Mucosa of gallbladder (tissue), 1 donor: ENCODE measurements around the gene RAB3GAP1. TPM values are rescaled to one million over a fixed set of nuclear protein-coding genes. Genes with fewer than 3 reads are reported as not detected.
"Not testable (repeated sequence)": the region's sequence is repeated elsewhere in the genome, so short reads cannot be mapped to it uniquely, and the experiment has no call there.

Experiments used
- DNase-seq: peaks from one replicate; pipeline ENCODE4 v3.0.0-alpha.2; 2020; ENCODE audit warnings: low spot score
- total RNA-seq: library from RNA; stranded (reverse); gene quantifications from one replicate; pipeline ENCODE4 v1.2.1, GENCODE V29; 2021
- donor health status: DM: no; HTN: no; CAD: no.

RAB3GAP1 gene
- total RNA-seq: 45.6 TPM

- DNase-seq: peak; percentile 79
Measured at GRCh38 chr2:135052042-135052876, at the start of gene RAB3GAP1. Gene RAB3GAP1, plus strand, starts transcription at chr2:135052292. Its CDS starts 16 bp downstream, at chr2:135052308.

DNA sequence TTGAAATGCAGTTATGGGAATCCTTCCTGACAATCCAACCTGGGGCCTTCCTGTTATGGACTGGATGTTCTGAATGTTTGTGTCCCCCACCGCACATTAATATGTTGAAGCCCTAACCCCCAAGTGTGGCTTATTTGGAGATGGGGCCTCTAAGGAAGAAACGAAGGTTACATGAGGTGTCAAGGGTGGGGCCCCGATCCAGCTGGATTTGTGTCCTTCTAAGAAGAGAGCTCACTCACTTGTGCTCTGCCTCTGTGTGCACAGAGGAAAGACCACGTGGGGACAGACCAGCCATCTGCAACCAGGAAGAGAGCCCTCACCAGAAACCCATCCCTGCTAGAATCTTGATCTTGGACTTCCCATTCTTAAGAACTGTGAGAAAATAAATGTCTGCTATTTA is 49.3 kb upstream of the RAB3GAP1 start:
- no peak for DNase-seq

- DNase-seq: peak; percentile 69
Measured at GRCh38 chr2:135004005-135004746, 47.9 kb upstream of the RAB3GAP1 start.

DNA sequence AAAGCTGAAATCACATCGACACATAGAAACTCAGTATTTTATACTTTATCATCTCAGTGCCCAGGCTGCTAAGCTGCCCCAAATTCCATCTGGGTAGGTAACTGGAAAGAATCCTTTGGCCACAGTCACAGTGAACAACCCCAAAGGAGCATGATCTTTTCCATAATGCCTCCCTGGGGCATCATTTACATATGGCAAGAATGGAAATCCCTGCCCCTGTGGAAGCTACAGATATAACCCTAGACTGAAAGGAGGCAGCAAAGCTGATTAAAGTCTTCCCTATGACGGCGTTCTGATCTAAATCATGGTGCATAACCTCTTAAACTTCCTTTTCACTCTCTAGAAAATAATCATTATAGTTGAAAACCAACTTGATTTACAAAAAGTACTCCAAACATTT is 46.3 kb upstream of the RAB3GAP1 start:
- DNase-seq: no peak

GRCh38 chr2:135009339-135009738 is 42.8 kb upstream of the RAB3GAP1 start:
- DNase-seq: no peak

- DNase-seq: no peak
Measured at GRCh38 chr2:135010200-135010942, 41.7 kb upstream of the RAB3GAP1 start.

GRCh38 chr2:135011633-135012032 is 40.5 kb upstream of the RAB3GAP1 start:
- peak; percentile 2 for DNase-seq

GRCh38 chr2:135021618-135022017 is 30.5 kb upstream of the RAB3GAP1 start:
- no peak for DNase-seq

DNA sequence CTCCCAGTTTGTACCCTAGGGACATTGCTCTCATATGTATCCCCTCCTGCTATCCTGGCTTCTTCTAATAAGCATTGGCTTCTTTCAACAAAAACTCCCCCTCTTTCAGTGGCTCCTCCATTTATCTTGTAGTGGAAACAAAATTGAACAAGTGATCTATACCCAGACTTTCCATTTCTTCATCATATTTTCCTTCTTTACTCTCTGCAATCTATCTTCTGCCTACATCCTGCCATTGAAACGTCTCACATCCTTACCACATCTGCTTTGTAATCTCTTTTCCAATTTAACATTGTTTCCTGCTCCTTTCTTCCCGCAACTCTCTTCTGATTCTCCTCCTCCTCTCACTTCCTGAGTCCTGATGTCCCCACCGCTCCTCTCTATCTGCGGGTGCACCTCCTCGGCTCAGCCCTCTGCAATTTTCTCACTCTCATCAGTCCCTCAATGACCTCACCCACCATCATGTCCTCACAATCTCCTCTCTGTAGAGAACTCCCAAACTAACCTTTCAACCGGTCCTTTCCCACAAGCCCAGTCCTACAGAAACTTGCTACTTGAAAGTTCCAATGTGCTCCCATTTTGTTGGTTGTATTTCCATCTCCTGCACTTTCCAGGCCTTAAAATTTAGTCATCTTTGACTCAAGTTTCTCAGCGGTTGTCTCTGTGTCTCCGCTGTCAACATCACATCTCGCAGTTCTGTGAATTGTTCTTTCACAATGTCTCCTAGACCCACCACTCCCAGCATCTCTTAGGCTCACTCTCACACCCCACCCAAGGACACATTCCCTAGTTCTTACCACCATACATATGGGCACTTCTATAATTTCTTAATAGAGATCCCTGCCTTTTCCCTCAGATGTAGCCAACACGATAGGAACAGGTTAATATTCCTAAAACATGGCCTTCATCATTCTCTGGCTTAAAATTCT is 28.9 kb upstream of the RAB3GAP1 start:
- DNase-seq: no peak

- no peak for DNase-seq
Measured at GRCh38 chr2:135023886-135024485, 28.1 kb upstream of the RAB3GAP1 start.

DNA sequence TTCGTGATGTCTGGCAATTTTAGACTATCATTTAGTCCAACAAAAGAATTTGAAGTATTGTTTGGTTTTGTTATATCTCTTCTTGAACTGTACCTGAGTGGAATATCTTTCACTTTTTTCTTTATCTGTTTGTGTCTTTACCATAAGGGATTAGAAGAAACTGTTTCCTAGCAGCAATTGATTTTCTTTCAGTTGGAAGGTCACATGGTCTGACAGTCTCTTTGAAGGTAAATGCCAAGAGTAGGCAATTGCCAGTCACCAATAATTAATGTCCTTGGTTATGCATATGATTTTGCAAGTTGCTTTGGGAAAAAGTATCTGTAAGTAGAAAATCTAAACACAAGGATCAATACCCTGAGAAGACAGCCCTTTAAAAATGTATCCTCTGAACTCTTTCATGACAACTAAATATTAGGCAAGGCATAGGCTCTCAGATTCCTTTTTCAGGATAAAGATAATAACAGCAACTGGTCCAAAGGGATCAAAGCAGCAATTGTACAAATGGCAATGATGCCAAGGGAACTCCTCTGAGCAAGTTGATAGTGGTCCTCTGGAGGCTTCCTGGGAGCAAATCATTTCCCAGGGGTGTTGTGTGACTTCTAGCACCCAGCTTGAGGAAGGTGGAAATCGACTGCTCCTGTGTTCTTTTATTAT is 22.5 kb upstream of the RAB3GAP1 start:
- DNase-seq: no peak

- DNase-seq: no peak
Measured at GRCh38 chr2:135030826-135031225, 21.3 kb upstream of the RAB3GAP1 start.

- DNase-seq: not testable (repeated sequence)
Measured at GRCh38 chr2:135033216-135033615, 18.9 kb upstream of the RAB3GAP1 start.

DNA sequence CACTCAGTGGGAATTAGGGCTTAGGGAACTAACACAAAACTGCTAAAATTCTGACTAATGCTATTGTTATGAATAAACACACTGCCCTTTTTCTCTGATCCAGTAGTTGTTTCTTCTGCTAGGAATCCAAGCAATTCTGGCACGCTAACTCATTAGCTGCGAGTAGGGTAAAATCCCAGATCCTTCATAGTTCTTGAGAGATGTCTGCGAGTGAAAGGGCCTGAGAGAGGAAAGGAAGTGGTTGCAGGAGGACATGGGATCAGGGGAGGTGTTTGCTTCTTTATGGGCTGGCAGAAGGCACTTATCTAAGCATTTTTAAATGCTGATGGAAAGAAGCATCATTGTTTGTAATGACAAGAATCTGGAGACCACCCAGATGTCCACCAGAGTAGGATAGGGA is 14.3 kb upstream of the RAB3GAP1 start:
- no peak for DNase-seq

GRCh38 chr2:135043345-135043744 is 8.7 kb upstream of the RAB3GAP1 start:
- no peak for DNase-seq

GRCh38 chr2:135047300-135047699 is 4.8 kb upstream of the RAB3GAP1 start, which contains the start of gene MAP3K19:
Gene MAP3K19, minus strand, starts transcription at chr2:135047447. Its CDS starts 22,800 bp downstream, at chr2:135024647.
- DNase-seq: no peak

DNA sequence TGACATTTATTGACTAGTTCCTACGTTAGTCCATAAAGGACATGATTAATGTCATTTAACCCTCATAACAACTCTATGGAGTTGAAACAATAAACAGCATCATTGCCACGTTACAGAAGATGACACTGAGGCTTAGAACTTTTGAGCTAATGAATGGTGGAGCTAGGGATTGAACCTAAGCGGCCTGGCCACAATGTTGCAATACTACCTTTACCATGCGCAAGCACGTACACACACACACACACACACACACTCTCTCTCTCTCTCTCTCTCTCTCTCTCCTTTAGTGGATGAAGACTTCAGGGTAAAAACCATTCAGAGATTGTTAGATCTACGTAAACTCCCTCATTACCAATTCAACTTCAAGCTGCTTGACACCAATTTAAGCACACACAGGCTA is 4.0 kb upstream of the RAB3GAP1 start:
- DNase-seq: no peak

DNA sequence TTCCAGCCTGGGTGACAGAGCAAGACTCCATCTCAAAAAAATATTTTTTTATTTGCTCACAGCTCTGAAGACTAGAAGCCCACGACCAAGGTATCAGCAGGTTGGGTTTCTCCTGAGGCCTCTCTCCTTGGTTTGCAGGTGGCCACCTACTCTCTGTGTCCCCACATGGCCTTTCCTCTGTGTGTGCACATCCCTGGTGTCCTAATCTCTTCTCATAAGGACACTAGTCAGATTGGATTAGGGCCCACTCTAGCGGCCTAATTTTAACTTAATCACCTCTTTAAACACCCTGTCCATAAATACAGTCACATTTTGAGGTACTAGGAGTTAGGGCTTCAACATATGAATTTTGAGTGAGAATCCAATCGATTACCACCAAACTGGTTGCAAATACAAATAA is 2.0 kb upstream of the RAB3GAP1 start:
- DNase-seq: no peak

DNA sequence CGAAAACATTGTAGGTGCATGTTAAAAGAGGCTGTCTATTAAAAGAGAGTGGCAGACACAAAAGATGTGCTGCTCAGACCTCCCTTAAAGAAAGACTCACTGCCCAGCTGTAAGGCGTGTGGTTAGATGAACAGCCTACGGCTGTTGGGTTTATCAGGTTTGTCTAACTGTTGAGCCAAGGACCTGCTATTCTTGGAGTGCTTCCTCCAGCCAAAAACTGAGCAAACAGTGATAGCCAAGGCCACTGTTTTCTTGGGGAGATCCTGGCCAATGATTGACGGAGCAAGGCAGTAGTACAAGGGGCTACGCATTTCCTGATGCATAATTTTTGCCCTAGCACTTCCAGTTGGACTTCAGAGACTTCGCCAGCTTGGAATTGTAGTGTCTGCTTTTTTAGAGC is 1.4 kb upstream of the RAB3GAP1 start:
- DNase-seq: peak; percentile 42

DNA sequence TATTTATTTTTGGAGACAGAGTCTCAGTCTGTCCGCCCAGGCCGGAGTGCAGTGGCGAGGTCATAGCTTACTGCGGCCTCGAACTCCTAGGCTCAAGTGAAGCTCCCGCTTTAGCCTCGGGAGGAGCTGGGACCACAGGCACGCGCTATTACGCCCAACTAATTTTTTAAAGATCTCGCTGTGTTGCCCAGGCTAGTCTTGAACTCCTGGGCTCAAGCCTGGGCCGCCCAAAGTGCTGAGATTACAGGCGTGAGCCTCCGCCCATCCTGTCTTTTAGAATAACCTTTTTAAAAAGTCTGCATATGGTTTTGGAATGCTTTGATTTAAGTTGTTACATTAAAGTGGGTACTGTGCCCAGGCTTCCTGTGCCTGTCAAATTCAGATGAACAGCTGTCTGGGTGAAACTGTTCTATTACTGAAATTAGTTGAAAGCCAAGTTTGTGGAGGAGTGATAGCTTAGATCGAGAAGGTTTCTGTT is 944 bp downstream of the RAB3GAP1 start:
- no peak for DNase-seq
